Measurements from ENCODE around the gene SF3B4.

The SF3B4 gene

GRCh38 chr1:149903836-149904491 is 23.6 kb downstream of the SF3B4 start:
- Histone ChIP-seq H3K4me3 (no peak overlapping the region), H3K27me3 (no peaks in the 10 kb centered on the region), H3K9me3 (no peaks in the 10 kb centered on the region), H3K36me3 (peaks cover 10 to 44% (median 21%) of the 10 kb centered on the region in 3 donors), H3K27ac (no peak overlapping the region), H3K4me1 (peaks cover 0 to 14% (median 5%) of the 10 kb centered on the region in 4 donors)
- no peak for DNase-seq
- intact Hi-C loops (cut with DNase I; ENCODE audit: low total_unique reads): no loop called here
- TF ChIP-seq CTCF (IDR thresholded peaks at IDR 0.05): no peak

GRCh38 chr1:149899460-149900284 is 27.9 kb downstream of the SF3B4 start, which contains the start of gene BOLA1:
TSS of gene BOLA1 (plus strand) at chr1:149899568. CDS start at chr1:149900060, 492 bp downstream.
- no peaks in the 10 kb centered on the region for H3K9me3 ChIP-seq
- no peaks in the 10 kb centered on the region for H3K27me3 ChIP-seq
- peak within 1 kb of the TSS; percentile 61 to 64 for H3K4me3 ChIP-seq
- peak; percentile 92 to 96 for DNase-seq
- peak in 1 of 2 experiments; percentile 22 for TF ChIP-seq CTCF (IDR thresholded peaks at IDR 0.05)
- intact Hi-C loops (cut with DNase I; ENCODE audit: low total_unique reads): no loop called here
- peaks cover 0 to 7% (median 0%) of the 10 kb centered on the region in 3 donors for H3K36me3 ChIP-seq
- peaks cover 0 to 14% (median 5%) of the 10 kb centered on the region in 4 donors for H3K4me1 ChIP-seq
- peak within 1 kb of the TSS; percentile 87 to 91 for H3K27ac ChIP-seq

DNA sequence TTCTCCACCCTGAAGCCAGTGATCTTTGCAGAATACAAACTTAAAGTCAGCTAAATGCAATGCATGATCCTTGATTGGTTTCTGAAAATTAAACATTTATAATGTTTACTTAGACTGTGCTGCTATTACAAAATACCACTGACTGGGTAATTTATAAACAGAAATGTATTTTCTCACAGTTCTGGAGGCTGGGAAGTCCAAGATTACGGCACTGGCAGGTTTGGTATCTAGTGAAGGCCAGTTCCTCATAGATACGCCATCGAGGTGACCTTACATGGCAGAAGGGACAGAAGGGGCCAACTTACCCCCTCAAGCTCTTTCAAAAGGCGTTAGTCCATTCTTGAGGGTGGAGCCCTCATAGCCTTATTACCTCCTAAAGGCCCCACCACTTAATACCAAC is 31.0 kb downstream of the SF3B4 start:
- Histone ChIP-seq H3K9me3 (no peaks in the 10 kb centered on the region), H3K36me3 (no peaks in the 10 kb centered on the region), H3K4me3 (no peak overlapping the region), H3K27me3 (no peaks in the 10 kb centered on the region), H3K4me1 (peaks cover 0 to 14% (median 5%) of the 10 kb centered on the region in 4 donors), H3K27ac (no peak overlapping the region)
- intact Hi-C loops (cut with DNase I; ENCODE audit: low total_unique reads): no loop called here
- no peak for DNase-seq
- TF ChIP-seq CTCF (IDR thresholded peaks at IDR 0.05): no peak

DNA sequence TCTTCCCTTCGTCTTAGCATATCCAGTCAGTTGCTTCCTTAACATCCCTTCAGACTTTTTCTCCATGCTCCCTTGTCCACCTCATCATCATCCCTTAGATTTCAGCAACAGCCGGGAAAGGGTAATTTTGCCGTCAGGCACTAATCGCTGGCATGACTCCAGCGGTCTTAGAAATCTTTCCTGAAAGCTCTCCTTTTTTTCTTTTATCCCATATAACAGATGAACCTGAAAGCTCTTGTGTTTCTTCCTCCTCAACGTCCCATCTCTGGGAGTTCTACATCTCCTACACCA is 38.7 kb downstream of the SF3B4 start:
- no peaks in the 10 kb centered on the region for H3K9me3 ChIP-seq
- intact Hi-C loops (cut with DNase I; ENCODE audit: low total_unique reads): no loop called here
- DNase-seq: peak in 1 of 2 donors; percentile 63

More for the DNA sequence above, 38.7 kb downstream of the SF3B4 start:
- TF ChIP-seq CTCF (IDR thresholded peaks at IDR 0.05): no peak
- Histone ChIP-seq H3K4me3 (peak overlapping the region; percentile 85 to 90), H3K27ac (peak overlapping the region; percentile 99 to 100), H3K4me1 (peaks cover 0 to 20% (median 13%) of the 10 kb centered on the region in 4 donors), H3K27me3 (no peaks in the 10 kb centered on the region), H3K36me3 (no peaks in the 10 kb centered on the region)

Data from tibial artery (tissue), 4 donors.